HUES48 (cell line): ENCODE measurements around the gene ACOXL.
"Not testable (repeated sequence)": the region's sequence is repeated elsewhere in the genome, so short reads cannot be mapped to it uniquely, and the experiment has no call there.

Source experiments
- H3K27ac ChIP-seq: one replicate; pipeline ENCODE4 v1.7.0; 2013; ENCODE audit warnings: low read depth, low read length, inconsistent platforms
- H3K27me3 ChIP-seq: 2 replicates; pipeline ENCODE4 v1.6.1; 2013; ENCODE audit warnings: mild to moderate bottlenecking, low read length; ENCODE audit not compliant: control insufficient read depth, insufficient read depth
- H3K36me3 ChIP-seq: 2 replicates; pipeline ENCODE4 v1.6.1; 2013; ENCODE audit warnings: low read length; ENCODE audit not compliant: control insufficient read depth, insufficient read depth
- H3K4me1 ChIP-seq: 2 replicates; pipeline ENCODE4 v1.6.1; 2013; ENCODE audit warnings: mild to moderate bottlenecking, low read length; ENCODE audit not compliant: control insufficient read depth, insufficient read depth
- H3K4me3 ChIP-seq: 2 replicates; pipeline ENCODE4 v1.5.1; 2013; ENCODE audit warnings: mild to moderate bottlenecking, low read depth, low read length
- H3K9ac ChIP-seq: 2 replicates; pipeline ENCODE4 v1.6.1; 2013; ENCODE audit warnings: mild to moderate bottlenecking, low read depth, low read length, moderate library complexity
- H3K9me3 ChIP-seq: 2 replicates; pipeline ENCODE4 v1.6.1; 2013; ENCODE audit warnings: low read length; ENCODE audit not compliant: control insufficient read depth, insufficient read depth

The ACOXL gene

GRCh38 chr2:110955045-110955444, 222.7 kb downstream of the ACOXL start:
- H3K27me3 ChIP-seq = no peaks in the 10 kb centered on the region
- H3K9ac ChIP-seq = no peak overlapping the region
- H3K36me3 ChIP-seq = no peaks in the 10 kb centered on the region
- H3K9me3 ChIP-seq = no peaks in the 10 kb centered on the region
- H3K4me3 ChIP-seq = no peak overlapping the region
- peaks cover 6% of the 10 kb centered on the region; the same call in 1 of the 2 replicates for H3K4me1 ChIP-seq
- no peak overlapping the region for H3K27ac ChIP-seq

- no peaks in the 10 kb centered on the region for H3K9me3 ChIP-seq
- no peaks in the 10 kb centered on the region for H3K36me3 ChIP-seq
- H3K9ac ChIP-seq = no peak overlapping the region
- H3K27ac ChIP-seq = no peak overlapping the region
- H3K27me3 ChIP-seq = no peaks in the 10 kb centered on the region
- peaks cover 6% of the 10 kb centered on the region; the same call in 1 of the 2 replicates for H3K4me1 ChIP-seq
- no peak overlapping the region for H3K4me3 ChIP-seq
These were observed 223.2 kb downstream of the ACOXL start for GRCh38 chr2:110955556-110955955.

GRCh38 chr2:110957293-110957692, 224.9 kb downstream of the ACOXL start:
- Histone ChIP-seq H3K9me3 (no peaks in the 10 kb centered on the region), H3K27ac (no peak overlapping the region), H3K36me3 (no peaks in the 10 kb centered on the region), H3K27me3 (no peaks in the 10 kb centered on the region), H3K4me3 (no peak overlapping the region), H3K9ac (no peak overlapping the region), H3K4me1 (peaks cover 6% of the 10 kb centered on the region; the same call in 1 of the 2 replicates)

GRCh38 chr2:110958346-110959119, 226.2 kb downstream of the ACOXL start:
- no peak overlapping the region for H3K9ac ChIP-seq
- H3K36me3 ChIP-seq = no peaks in the 10 kb centered on the region
- H3K4me3 ChIP-seq = no peak overlapping the region
- no peaks in the 10 kb centered on the region for H3K27me3 ChIP-seq
- no peak overlapping the region for H3K27ac ChIP-seq
- H3K4me1 ChIP-seq = peaks cover 6% of the 10 kb centered on the region; the same call in 1 of the 2 replicates
- no peaks in the 10 kb centered on the region for H3K9me3 ChIP-seq

GRCh38 chr2:110959198-110959597, 226.8 kb downstream of the ACOXL start:
- H3K27ac ChIP-seq = no peak overlapping the region

GRCh38 chr2:110960281-110960680, 227.9 kb downstream of the ACOXL start:
- no peak overlapping the region for H3K27ac ChIP-seq
- 0 out of 2 replicates have a peak, but pooled peaks cover 3% of the 10 kb centered on the region for H3K4me1 ChIP-seq
- no peak overlapping the region for H3K4me3 ChIP-seq
- H3K36me3 ChIP-seq = peaks cover 9% of the 10 kb centered on the region; the same call in 1 of the 2 replicates
- H3K9ac ChIP-seq = no peak overlapping the region
- H3K9me3 ChIP-seq = no peaks in the 10 kb centered on the region
- H3K27me3 ChIP-seq = no peaks in the 10 kb centered on the region

More at GRCh38 chr2:110959198-110959597, 226.8 kb downstream of the ACOXL start:
- Histone ChIP-seq H3K4me3 (no peak overlapping the region), H3K9ac (no peak overlapping the region), H3K4me1 (peaks cover 6% of the 10 kb centered on the region; the same call in 1 of the 2 replicates), H3K36me3 (0 out of 2 replicates have a peak, but pooled peaks cover 4% of the 10 kb centered on the region), H3K9me3 (no peaks in the 10 kb centered on the region), H3K27me3 (no peaks in the 10 kb centered on the region)

- Histone ChIP-seq H3K27ac (no peak overlapping the region), H3K9me3 (no peaks in the 10 kb centered on the region), H3K9ac (no peak overlapping the region), H3K36me3 (peaks cover 9% of the 10 kb centered on the region; the same call in 1 of the 2 replicates), H3K4me3 (no peak overlapping the region), H3K4me1 (no peaks in the 10 kb centered on the region), H3K27me3 (no peaks in the 10 kb centered on the region)
These were observed 228.6 kb downstream of the ACOXL start for GRCh38 chr2:110960954-110961353.

- H3K27ac ChIP-seq, H3K27me3 ChIP-seq, H3K4me1 ChIP-seq, H3K4me3 ChIP-seq, H3K36me3 ChIP-seq, H3K9me3 ChIP-seq, H3K9ac ChIP-seq: not testable (repeated sequence)
These were observed 229.3 kb downstream of the ACOXL start for GRCh38 chr2:110961643-110962042.

- Histone ChIP-seq H3K9ac (no peak overlapping the region), H3K27ac (no peak overlapping the region), H3K4me1 (no peaks in the 10 kb centered on the region), H3K36me3 (peaks cover under 1% of the 10 kb centered on the region; the same call in 1 of the 2 replicates), H3K27me3 (no peaks in the 10 kb centered on the region), H3K9me3 (peaks cover 3% of the 10 kb centered on the region; the same call in 1 of the 2 replicates), H3K4me3 (no peak overlapping the region)
These were observed 237.3 kb downstream of the ACOXL start for GRCh38 chr2:110969696-110970095.

GRCh38 chr2:110970201-110970600, 237.8 kb downstream of the ACOXL start:
- Histone ChIP-seq H3K36me3 (no peaks in the 10 kb centered on the region; the same call in 1 of the 2 replicates), H3K9me3 (peaks cover 3% of the 10 kb centered on the region; the same call in 1 of the 2 replicates), H3K4me1 (no peaks in the 10 kb centered on the region), H3K4me3 (no peak overlapping the region), H3K27me3 (no peaks in the 10 kb centered on the region), H3K27ac (no peak overlapping the region), H3K9ac (no peak overlapping the region)

- Histone ChIP-seq H3K36me3 (no peaks in the 10 kb centered on the region), H3K4me3 (no peak overlapping the region), H3K9ac (no peak overlapping the region), H3K27ac (no peak overlapping the region), H3K4me1 (no peaks in the 10 kb centered on the region), H3K27me3 (no peaks in the 10 kb centered on the region), H3K9me3 (peaks cover 3% of the 10 kb centered on the region; the same call in 1 of the 2 replicates)
These were observed 239.4 kb downstream of the ACOXL start for GRCh38 chr2:110971811-110972210.
